ENCODE data around the gene INSYN2B.

INSYN2B gene

GRCh38 chr5:169876386-169876785, 103.9 kb downstream of the INSYN2B start:
- no peak for TF ChIP-seq POLR2A (IDR thresholded peaks at IDR 0.05; ENCODE audit: low read depth, low read length)
- no peak for DNase-seq (ENCODE audit: insufficient read length, low spot score)
- FAIRE-seq, result no peak

DNA sequence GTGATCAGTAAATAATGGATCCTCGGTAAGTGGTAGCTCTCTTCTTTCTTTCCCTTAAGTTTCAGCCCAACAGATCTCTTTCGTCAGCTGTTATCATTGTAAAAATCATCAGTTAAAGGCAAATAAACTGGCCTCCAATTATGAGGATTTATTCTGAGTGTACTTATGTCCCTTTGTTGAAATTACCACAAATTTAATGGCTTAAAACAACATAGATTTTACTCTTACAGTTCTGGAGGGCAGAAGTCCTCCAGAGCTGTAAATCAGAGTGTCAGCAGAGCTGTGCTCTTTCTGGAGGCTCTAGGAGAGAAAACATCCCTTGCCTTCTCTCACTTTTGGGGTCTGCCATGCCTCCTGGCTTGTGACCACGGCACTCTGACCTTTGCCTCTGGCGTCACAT, 104.6 kb downstream of the INSYN2B start:
- no peak for TF ChIP-seq POLR2A (IDR thresholded peaks at IDR 0.05; ENCODE audit: low read depth, low read length)
- no peak for FAIRE-seq
- no peak for DNase-seq (ENCODE audit: insufficient read length, low spot score)

- no peak for TF ChIP-seq POLR2A (IDR thresholded peaks at IDR 0.05; ENCODE audit: low read depth, low read length)
- DNase-seq (ENCODE audit: insufficient read length, low spot score), result no peak
- no peak for FAIRE-seq
These were observed 105.1 kb downstream of the INSYN2B start for GRCh38 chr5:169875091-169875728.

DNA sequence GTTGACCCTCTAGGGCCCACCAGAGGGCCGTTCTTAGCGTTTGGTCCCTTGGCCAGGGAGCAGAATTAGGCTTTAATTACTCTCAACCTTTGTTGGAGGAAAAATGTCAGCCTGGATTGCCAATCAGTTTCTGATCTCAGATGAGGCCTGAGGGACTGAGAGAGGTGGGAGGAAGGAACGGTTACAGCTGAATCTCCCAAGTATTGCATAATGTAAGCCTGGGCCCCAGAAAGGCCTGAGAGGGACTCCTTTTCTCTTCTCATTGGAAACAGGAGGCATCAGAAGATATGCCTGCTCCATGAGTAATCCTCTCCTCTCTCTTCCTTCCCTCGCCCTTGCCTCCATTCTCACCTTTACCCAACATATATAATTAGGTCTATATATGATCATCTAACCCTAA, 105.7 kb downstream of the INSYN2B start:
- no peak for FAIRE-seq
- no peak for TF ChIP-seq POLR2A (IDR thresholded peaks at IDR 0.05; ENCODE audit: low read depth, low read length)
- DNase-seq (ENCODE audit: insufficient read length, low spot score), result no peak

GRCh38 chr5:169873642-169874041, 106.7 kb downstream of the INSYN2B start:
- no peak for DNase-seq (ENCODE audit: insufficient read length, low spot score)
- no peak for FAIRE-seq
- no peak for TF ChIP-seq POLR2A (IDR thresholded peaks at IDR 0.05; ENCODE audit: low read depth, low read length)

GRCh38 chr5:169871826-169872490, 108.3 kb downstream of the INSYN2B start:
- FAIRE-seq (no peak), DNase-seq (ENCODE audit: insufficient read length, low spot score) (no peak)
- TF ChIP-seq POLR2A (IDR thresholded peaks at IDR 0.05; ENCODE audit: low read depth, low read length), result no peak

GRCh38 chr5:169870211-169870610, 110.1 kb downstream of the INSYN2B start:
- DNase-seq (ENCODE audit: insufficient read length, low spot score), result no peak
- no peak for TF ChIP-seq POLR2A (IDR thresholded peaks at IDR 0.05; ENCODE audit: low read depth, low read length)
- no peak for FAIRE-seq

GRCh38 chr5:169869066-169869465, 111.2 kb downstream of the INSYN2B start:
- DNase-seq (ENCODE audit: insufficient read length, low spot score) (no peak), FAIRE-seq (no peak)
- TF ChIP-seq POLR2A (IDR thresholded peaks at IDR 0.05; ENCODE audit: low read depth, low read length), result no peak

DNA sequence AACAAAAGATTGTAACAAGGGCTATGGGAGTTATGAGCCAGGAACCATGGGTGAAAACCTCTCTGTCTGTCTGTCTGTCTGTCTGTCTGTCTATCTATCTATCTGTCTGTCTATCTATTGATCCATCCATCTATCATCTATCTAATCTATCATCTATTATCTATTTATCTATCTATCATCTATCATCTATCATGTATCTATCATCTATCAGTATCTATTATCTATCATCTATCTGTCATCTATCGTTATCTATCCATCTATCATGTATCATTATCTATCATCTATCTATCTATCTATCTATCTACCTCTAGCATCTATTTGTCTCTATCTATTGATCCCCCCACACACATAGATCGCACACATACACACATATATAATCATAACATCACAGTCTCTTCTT, 112.9 kb downstream of the INSYN2B start:
- TF ChIP-seq POLR2A (IDR thresholded peaks at IDR 0.05; ENCODE audit: low read depth, low read length), result no peak
- FAIRE-seq (no peak), DNase-seq (ENCODE audit: insufficient read length, low spot score) (no peak)

DNA sequence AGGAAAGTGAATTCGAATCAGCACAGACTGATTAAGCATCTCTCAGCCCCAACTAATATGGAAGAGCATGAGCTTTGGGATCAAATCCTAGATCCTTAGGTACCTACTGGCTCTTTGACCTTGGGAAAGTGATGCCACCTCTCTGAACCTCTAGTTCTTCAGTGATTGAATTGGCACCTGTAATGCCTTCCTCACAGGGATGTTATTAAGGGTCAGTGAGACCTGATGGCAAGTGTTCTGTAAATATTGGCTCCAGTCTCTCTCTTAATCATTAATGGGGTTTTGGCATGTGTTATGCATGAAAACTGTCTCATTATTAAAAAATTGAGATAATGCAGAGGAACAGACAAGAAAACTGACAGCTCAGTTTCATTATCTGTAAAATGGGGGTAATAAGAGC, 115.8 kb downstream of the INSYN2B start:
- DNase-seq (ENCODE audit: insufficient read length, low spot score), result no peak
- no peak for TF ChIP-seq POLR2A (IDR thresholded peaks at IDR 0.05; ENCODE audit: low read depth, low read length)
- FAIRE-seq, result no peak

GRCh38 chr5:169862391-169862811, 117.9 kb downstream of the INSYN2B start:
- DNase-seq (ENCODE audit: insufficient read length, low spot score), result no peak
- FAIRE-seq, result no peak
- no peak for TF ChIP-seq POLR2A (IDR thresholded peaks at IDR 0.05; ENCODE audit: low read depth, low read length)

GRCh38 chr5:169861934-169862333, 118.4 kb downstream of the INSYN2B start:
- TF ChIP-seq POLR2A (IDR thresholded peaks at IDR 0.05; ENCODE audit: low read depth, low read length), result no peak
- DNase-seq (ENCODE audit: insufficient read length, low spot score) (no peak), FAIRE-seq (no peak)

DNA sequence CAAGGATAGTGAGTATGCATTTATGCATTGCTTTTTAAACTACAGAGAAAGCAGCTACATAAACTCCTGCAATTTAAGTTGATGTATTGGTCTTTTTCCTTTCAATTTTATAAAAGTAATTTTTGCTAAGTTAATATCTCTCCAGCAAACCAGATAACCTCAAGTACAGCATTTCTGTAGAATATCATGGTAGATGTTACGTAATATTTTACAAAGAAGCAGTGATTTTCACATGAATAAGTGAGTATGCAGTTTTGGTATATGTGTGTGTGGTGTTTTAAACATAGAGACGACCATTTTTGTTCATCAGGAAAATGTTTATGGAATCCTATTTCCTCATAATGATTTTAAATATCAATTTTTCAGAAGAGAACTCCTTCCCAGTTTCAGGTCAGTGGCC, 118.9 kb downstream of the INSYN2B start:
- no peak for DNase-seq (ENCODE audit: insufficient read length, low spot score)
- TF ChIP-seq POLR2A (IDR thresholded peaks at IDR 0.05; ENCODE audit: low read depth, low read length), result no peak
- no peak for FAIRE-seq

DNA sequence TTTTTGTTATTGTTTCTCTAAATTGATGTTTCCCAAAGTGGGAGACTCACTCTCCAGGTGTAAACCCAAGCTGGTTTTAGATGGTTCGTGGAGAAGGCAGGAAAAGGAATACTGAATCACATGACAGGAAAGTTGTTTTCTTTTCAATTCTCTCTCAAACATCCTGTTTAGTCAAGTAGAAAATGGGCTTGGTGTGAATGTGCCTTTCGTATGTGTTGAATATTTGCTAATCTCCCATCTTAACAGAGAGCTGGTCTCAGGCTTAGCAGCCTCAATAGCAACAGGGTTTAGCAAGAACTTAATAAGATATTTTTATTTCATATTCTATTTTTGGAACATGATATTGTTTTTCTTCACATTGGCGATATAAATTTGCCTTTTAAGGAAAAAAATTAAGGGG, 119.7 kb downstream of the INSYN2B start:
- no peak for FAIRE-seq
- no peak for DNase-seq (ENCODE audit: insufficient read length, low spot score)
- no peak for TF ChIP-seq POLR2A (IDR thresholded peaks at IDR 0.05; ENCODE audit: low read depth, low read length)

GRCh38 chr5:169856571-169856970, 123.7 kb downstream of the INSYN2B start:
- FAIRE-seq, result peak; percentile 88
- no peak for TF ChIP-seq POLR2A (IDR thresholded peaks at IDR 0.05; ENCODE audit: low read depth, low read length)
- peak; percentile 63 for DNase-seq (ENCODE audit: insufficient read length, low spot score)
